ENCODE measurements around the gene CCDC30. TPM values are rescaled to one million over a fixed set of nuclear protein-coding genes. Genes with fewer than 3 reads are reported as not detected.

Gene CCDC30
- total RNA-seq, 4 donors from 2014 or later = 0.75 to 3.7 (median 1.7) TPM

- in situ Hi-C loops (cut with MboI; ENCODE audit: low pct_ligation_motif_present in 1 of 4, low pct_unique_long_range_greater_than_20kb in 1 of 4, low sequenced_read_pairs in 3 of 4) = no loop called here
- intact Hi-C loops (cut with DNase I; ENCODE audit: low total_unique reads) = no loop called here
- WGBS, 2 donors (ENCODE audit: low coverage in 1 of 2) = 1% methylated on average over 41 of the region's 103 CpGs; no CpG with 5 or more reads in 1 of the 2 donors
- Histone ChIP-seq H3K27ac (peak overlapping the region; percentile 96 to 98 (median 98)), H3K36me3 (no peaks in the 10 kb centered on the region), H3K4me3 (peak overlapping the region; percentile 82 to 96 (median 89)), H3K4me1 (peaks cover 43 to 57% (median 54%) of the 10 kb centered on the region in 4 donors), H3K27me3 (no peaks in the 10 kb centered on the region), H3K9me3 (no peaks in the 10 kb centered on the region)
- DNase-seq = peak; percentile 87
- TF ChIP-seq CTCF (IDR thresholded peaks at IDR 0.05) = no peak
- TF ChIP-seq POLR2A (IDR thresholded peaks at IDR 0.05) = peak; percentile 39
- TF ChIP-seq EP300 (IDR thresholded peaks at IDR 0.05; ENCODE audit: low read depth) = no peak
- peak; percentile 41 to 86 (median 78) for TF ChIP-seq POLR2AphosphoS5 (IDR thresholded peaks at IDR 0.05)
Measured at GRCh38 chr1:42682739-42683531, 219.8 kb downstream of the CCDC30 start.

GRCh38 chr1:42684139-42684538 lies 221.1 kb downstream of the CCDC30 start:
- intact Hi-C loops (cut with DNase I; ENCODE audit: low total_unique reads) = no loop called here
- in situ Hi-C loops (cut with MboI; ENCODE audit: low pct_ligation_motif_present in 1 of 4, low pct_unique_long_range_greater_than_20kb in 1 of 4, low sequenced_read_pairs in 3 of 4) = no loop called here
- no peak for TF ChIP-seq EP300 (IDR thresholded peaks at IDR 0.05; ENCODE audit: low read depth)
- TF ChIP-seq CTCF (IDR thresholded peaks at IDR 0.05) = no peak
- TF ChIP-seq POLR2AphosphoS5 (IDR thresholded peaks at IDR 0.05) = no peak
- no peak for TF ChIP-seq POLR2A (IDR thresholded peaks at IDR 0.05)
- Histone ChIP-seq H3K27ac (peak overlapping the region in 3 of 4 donors; percentile 96 to 98 (median 97)), H3K27me3 (no peaks in the 10 kb centered on the region), H3K4me1 (peaks cover 55 to 69% (median 65%) of the 10 kb centered on the region in 4 donors), H3K4me3 (peak overlapping the region; percentile 0 to 96 (median 89)), H3K36me3 (no peaks in the 10 kb centered on the region), H3K9me3 (no peaks in the 10 kb centered on the region)
- 20% methylated on average over 5 of the region's 5 CpGs; no CpG with 5 or more reads in 1 of the 2 donors for WGBS, 2 donors (ENCODE audit: low coverage in 1 of 2)
- DNase-seq = no peak

GRCh38 chr1:42686418-42686817 lies 223.3 kb downstream of the CCDC30 start:
- Histone ChIP-seq H3K27me3 (no peaks in the 10 kb centered on the region), H3K9me3 (no peaks in the 10 kb centered on the region), H3K4me1 (peaks cover 59 to 81% (median 80%) of the 10 kb centered on the region in 4 donors), H3K4me3 (no peak overlapping the region), H3K36me3 (no peaks in the 10 kb centered on the region), H3K27ac (peak overlapping the region in 3 of 4 donors; percentile 3 to 17 (median 7))
- 38 to 54% methylated on average over 4 of the region's 4 CpGs for WGBS, 2 donors (ENCODE audit: low coverage in 1 of 2)
- no peak for DNase-seq
- intact Hi-C loops (cut with DNase I; ENCODE audit: low total_unique reads) = no loop called here
- no peak for TF ChIP-seq CTCF (IDR thresholded peaks at IDR 0.05)
- no peak for TF ChIP-seq EP300 (IDR thresholded peaks at IDR 0.05; ENCODE audit: low read depth)
- in situ Hi-C loops (cut with MboI; ENCODE audit: low pct_ligation_motif_present in 1 of 4, low pct_unique_long_range_greater_than_20kb in 1 of 4, low sequenced_read_pairs in 3 of 4) = no loop called here

GRCh38 chr1:42689912-42690311 lies 226.8 kb downstream of the CCDC30 start:
- in situ Hi-C loops (cut with MboI; ENCODE audit: low pct_ligation_motif_present in 1 of 4, low pct_unique_long_range_greater_than_20kb in 1 of 4, low sequenced_read_pairs in 3 of 4) (no loop called here), intact Hi-C loops (cut with DNase I; ENCODE audit: low total_unique reads) (loop anchor here (10.0 kb wide), 1 partner anchor 55 kb away; the partner anchor contains the start of gene CLDN19)
- H3K27ac ChIP-seq = peak overlapping the region in 3 of 4 donors; percentile 83 to 85 (median 84)
- H3K36me3 ChIP-seq = no peaks in the 10 kb centered on the region
- no peak for TF ChIP-seq POLR2A (IDR thresholded peaks at IDR 0.05)
- no peak for TF ChIP-seq EP300 (IDR thresholded peaks at IDR 0.05; ENCODE audit: low read depth)
- no peak for TF ChIP-seq POLR2AphosphoS5 (IDR thresholded peaks at IDR 0.05)
- TF ChIP-seq CTCF (IDR thresholded peaks at IDR 0.05) = no peak
- H3K4me1 ChIP-seq = peaks cover 56 to 99% (median 84%) of the 10 kb centered on the region in 4 donors
- 31 to 60% methylated on average over 2 to 3 of the region's 3 CpGs for WGBS, 2 donors (ENCODE audit: low coverage in 1 of 2)
- H3K4me3 ChIP-seq = no peak overlapping the region
- DNase-seq = peak; percentile 28
- no peaks in the 10 kb centered on the region for H3K9me3 ChIP-seq
- no peaks in the 10 kb centered on the region for H3K27me3 ChIP-seq

All from transverse colon (tissue), 4 donors.